Measurements from ENCODE around the gene CAMK2B. TPM values are rescaled to one million over a fixed set of nuclear protein-coding genes. Genes with fewer than 3 reads are reported as not detected.

CAMK2B gene
- total RNA-seq, 1 donor from 2014 or later = 0.20 TPM

- no peak for DNase-seq (ENCODE audit: low read depth)
Measured at GRCh38 chr7:44232396-44232795, 93.0 kb downstream of the CAMK2B start.

GRCh38 chr7:44231088-44231487 lies 94.3 kb downstream of the CAMK2B start:
- no peak for DNase-seq (ENCODE audit: low read depth)

- DNase-seq (ENCODE audit: low read depth) = no peak
Measured at GRCh38 chr7:44230286-44230685, 95.1 kb downstream of the CAMK2B start.

GRCh38 chr7:44229546-44230105 lies 95.8 kb downstream of the CAMK2B start:
- DNase-seq (ENCODE audit: low read depth) = no peak

- DNase-seq (ENCODE audit: low read depth) = no peak
Measured at GRCh38 chr7:44228571-44229350, 96.6 kb downstream of the CAMK2B start.

GRCh38 chr7:44227911-44228310 lies 97.5 kb downstream of the CAMK2B start:
- no peak for DNase-seq (ENCODE audit: low read depth)

- no peak for DNase-seq (ENCODE audit: low read depth)
Measured at GRCh38 chr7:44226396-44226753, 99.0 kb downstream of the CAMK2B start.

- no peak for DNase-seq (ENCODE audit: low read depth)
Measured at GRCh38 chr7:44225566-44226395, 99.6 kb downstream of the CAMK2B start.

GRCh38 chr7:44224974-44225565 lies 100.3 kb downstream of the CAMK2B start:
- no peak for DNase-seq (ENCODE audit: low read depth)

- DNase-seq (ENCODE audit: low read depth) = no peak
Measured at GRCh38 chr7:44224080-44224973, 101.1 kb downstream of the CAMK2B start.

GRCh38 chr7:44223362-44224079 lies 101.9 kb downstream of the CAMK2B start:
- no peak for DNase-seq (ENCODE audit: low read depth)

- no peak for DNase-seq (ENCODE audit: low read depth)
Measured at GRCh38 chr7:44222776-44223261, 102.6 kb downstream of the CAMK2B start.

GRCh38 chr7:44222074-44222473 lies 103.3 kb downstream of the CAMK2B start:
- no peak for DNase-seq (ENCODE audit: low read depth)

GRCh38 chr7:44221231-44221791 lies 104.1 kb downstream of the CAMK2B start:
- no peak for DNase-seq (ENCODE audit: low read depth)

- DNase-seq (ENCODE audit: low read depth) = no peak
Measured at GRCh38 chr7:44220358-44221112, 104.9 kb downstream of the CAMK2B start.

- DNase-seq (ENCODE audit: low read depth) = no peak
Measured at GRCh38 chr7:44220046-44220357, 105.4 kb downstream of the CAMK2B start.

GRCh38 chr7:44219371-44220045 lies 105.9 kb downstream of the CAMK2B start:
- no peak for DNase-seq (ENCODE audit: low read depth)

- no peak for DNase-seq (ENCODE audit: low read depth)
Measured at GRCh38 chr7:44218418-44219201, 106.8 kb downstream of the CAMK2B start.

Data from renal cortical epithelial cell (primary cell).